Measurements from ENCODE around the gene ADRB2.
A peak's percentile ranks its signal among the peaks of the same experiment; 100 is the strongest.

Gene ADRB2

DNA sequence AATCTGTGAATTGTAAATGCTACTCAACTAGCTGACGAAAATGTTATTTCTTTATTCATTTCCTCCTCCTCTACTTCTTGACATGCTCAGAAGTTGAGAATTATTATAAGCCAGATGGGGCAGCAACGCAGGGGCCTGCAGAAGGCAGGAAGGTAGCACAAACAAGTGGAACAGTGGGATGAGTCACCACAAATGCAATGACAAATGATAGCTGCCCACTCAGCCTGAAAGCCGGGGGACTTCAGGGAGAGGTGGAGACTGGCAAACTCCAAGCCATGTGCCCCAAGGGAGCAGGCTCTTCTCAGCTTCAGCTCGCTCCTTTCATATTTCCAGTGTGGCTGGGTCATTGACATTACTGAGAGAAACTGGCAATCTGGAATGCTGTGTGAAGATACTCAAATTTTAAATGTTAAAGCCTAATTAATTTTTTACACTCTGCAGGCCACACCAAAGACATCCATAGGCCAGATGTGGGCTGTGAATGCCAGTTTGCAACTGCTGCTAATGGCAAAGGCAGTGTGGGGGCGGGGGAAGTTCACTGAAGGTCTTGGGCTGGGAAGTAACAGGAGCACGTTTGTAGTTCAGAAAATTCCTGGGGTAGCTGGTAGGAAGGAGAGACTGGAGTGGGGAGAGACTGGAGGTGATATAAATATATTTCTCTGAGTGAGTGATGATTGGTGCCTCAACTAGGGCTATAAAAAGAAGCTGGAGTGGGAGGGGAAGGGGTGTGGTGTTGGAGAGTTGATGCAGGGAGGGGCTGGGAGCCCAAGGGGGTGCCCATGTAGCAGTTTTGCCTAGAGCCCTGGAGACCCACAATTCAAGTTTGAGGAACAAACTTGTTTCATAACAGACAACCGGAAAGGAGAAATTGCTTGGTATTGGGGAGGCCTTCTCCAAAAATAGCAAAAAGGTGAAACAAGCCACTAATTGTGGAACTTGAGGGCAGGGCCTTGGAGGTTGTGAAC lies 20.8 kb upstream of the ADRB2 start:
- DNase-seq = peak; percentile 27

DNA sequence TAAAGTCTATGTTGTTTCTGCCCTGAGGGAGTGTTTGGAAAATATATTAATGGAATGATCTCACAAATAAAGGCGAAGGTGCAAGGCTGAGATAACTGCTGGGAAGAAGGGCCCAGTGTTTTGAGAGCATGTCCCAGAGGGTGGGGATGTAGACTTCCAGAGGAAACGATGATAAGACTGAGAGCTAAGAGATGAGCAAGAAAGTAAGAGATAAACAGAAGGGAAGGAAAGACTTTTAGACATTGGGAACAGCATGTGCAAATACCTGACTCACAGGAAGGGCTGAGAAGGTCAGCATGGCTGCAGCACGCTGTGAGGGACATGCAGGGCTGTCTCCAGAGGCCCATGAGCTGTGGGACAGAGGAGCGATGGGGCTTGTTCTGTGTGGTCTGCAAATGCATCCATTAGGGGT lies 19.9 kb upstream of the ADRB2 start:
- DNase-seq = no peak

DNA sequence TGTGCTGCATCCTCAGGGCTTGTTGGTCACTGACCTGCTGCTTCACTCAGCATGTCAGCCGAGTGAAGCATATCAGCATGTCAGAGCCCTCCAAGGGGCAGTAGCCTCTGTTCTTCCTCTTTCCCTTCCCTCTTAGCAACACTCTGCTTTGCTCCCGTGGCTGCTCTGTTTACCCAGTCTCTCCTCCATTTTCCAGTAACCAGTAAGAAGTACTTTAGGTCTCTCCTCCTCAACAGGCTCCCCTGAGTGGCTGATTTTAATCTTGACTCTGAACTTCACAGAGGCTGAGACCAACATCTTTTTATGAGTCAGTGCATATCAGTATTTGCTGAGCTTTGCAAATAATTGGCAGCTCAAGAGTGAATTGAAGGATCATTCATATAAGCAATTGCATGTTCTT lies 18.6 kb upstream of the ADRB2 start:
- DNase-seq = no peak

DNA sequence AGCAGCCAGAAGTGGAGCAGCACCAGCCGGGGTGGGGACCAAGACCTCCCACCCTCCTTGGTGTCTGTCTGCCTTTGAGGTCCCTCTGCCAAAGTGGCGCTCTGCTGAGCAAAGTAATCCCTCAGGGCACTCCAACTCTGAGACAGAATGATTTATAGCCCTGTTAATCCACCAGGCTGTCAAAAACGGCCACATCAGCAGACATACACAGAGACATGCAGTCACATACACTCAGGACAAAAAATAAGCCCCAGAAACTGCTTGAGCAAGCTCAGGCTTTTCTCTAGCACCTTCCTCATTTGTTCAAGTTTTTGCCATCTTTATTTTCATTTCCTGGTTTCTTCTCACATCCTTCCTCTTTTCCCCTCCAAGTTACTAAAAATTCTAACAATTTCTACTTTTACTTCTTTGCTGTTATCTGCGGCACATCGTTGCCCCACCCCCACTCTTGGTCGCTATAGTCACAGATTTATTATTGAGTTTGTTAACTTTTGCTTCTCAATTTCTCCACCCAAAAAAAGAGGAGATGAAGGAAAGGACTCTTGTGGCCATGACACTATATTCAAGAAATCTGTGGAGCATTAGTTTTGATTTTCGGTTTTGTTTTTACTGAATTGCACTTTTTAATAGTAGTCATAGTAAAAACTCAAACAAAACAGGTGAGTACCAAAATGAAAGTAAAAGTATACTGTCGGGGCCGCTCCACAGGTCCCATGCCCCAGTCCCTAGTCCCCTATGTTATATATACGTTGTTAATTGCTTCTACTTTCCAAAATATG lies 17.4 kb upstream of the ADRB2 start:
- no peak for DNase-seq

DNA sequence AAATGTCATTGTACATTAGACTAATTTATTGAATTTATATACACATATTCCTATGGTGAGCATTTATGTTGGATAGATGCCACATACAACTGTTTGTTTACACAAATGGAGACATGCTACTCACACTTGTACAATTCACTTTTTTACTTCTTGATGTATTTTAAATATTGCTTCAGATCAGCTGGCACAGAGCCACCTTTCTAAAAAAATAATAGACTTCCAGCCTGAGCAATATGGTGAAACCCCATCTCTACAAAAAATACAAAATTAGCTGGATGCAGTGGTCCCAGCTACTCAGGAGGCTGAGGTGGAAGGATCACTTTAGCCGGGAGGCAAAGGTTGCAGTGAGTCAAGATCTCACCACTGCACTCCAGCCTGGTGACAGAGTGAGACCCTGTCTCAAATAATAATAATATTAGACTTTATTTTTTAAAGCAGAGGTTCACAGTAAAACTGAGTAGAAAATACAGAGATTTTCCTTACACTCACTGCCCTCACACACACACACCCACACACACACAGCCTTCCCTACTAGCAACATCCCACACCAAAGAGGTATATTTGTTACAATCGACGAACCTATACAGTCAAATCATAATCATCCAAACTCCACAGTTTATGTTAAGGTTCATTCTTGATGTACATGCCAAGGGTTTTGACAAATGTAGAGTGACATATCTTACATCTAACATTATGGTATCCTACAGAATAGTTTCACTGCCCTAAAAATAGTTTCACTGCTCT lies 16.5 kb upstream of the ADRB2 start:
- no peak for DNase-seq

DNA sequence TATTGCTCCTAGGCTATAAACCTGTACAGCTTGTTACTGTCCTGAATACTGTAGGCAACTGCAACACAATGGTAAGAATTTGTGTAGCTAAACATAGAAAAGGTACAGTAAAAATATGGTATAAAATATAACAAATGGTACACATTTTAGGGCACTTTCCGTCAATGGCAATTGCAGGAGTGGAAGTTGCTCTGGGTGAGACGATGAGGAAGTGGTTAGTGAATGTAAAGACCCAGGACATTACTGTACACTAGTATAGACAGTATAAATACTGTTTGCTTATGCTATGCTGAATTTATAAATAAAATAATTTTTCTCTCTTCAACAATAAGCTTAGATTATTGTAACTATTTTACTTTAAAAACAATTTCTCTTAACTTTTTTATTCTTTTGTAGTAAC lies 15.6 kb upstream of the ADRB2 start:
- DNase-seq = no peak

DNA sequence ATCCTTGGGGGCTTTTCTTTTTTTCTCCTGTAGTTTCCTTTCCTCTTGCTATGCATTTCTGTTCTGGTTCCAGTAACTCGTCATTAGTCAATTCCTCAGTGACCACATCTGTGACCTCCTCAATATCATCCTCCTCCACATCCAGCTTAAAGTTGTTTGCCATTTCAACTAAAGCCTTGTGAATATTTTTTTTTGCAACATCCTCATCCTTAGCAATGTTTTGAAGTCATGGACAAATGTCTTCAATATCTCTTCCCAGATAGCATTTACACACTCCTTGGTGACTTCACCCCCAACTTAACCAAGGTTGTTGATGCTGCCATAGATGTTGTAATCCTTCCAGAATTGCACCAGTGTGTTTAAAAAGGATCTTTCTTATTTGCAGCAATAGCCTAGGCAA lies 14.7 kb upstream of the ADRB2 start:
- no peak for DNase-seq

DNA sequence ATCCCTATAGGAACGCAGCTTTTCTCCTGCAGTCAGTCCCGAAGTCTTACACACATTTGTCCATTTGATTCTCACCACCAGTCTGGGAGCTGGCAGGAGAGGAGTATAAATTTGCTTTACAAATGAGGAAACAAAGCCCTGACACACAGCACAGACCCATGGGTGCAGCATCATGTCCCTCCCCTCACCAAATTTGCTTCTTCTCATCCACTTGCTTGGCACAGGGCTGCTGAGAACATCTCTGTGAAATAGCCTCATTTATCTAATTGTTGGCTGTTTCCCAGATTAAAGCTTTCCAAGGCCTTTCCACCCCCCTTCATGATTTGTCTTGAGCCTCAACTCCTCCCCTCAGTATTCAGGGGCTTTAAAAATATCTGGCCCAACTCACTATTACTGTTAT lies 11.3 kb upstream of the ADRB2 start:
- DNase-seq = no peak

DNA sequence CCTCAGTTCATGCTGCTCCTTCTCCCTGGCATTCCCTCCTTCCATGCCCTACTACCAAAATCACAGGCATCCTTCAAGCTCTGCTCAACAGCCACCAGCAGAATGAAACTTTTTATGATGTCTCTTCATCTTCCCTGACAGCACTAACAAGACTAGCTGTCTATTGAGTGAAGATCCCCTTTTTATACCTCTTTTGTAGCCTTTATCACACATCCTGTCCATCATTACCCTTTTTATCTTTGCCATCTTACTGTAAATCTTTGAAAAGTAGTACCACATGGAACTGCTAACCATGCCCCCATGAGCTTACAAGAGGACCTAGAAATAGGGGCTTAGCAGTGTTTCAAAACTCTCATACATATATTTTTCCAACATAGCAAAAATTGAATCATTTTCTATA lies 10.8 kb upstream of the ADRB2 start:
- no peak for DNase-seq

DNA sequence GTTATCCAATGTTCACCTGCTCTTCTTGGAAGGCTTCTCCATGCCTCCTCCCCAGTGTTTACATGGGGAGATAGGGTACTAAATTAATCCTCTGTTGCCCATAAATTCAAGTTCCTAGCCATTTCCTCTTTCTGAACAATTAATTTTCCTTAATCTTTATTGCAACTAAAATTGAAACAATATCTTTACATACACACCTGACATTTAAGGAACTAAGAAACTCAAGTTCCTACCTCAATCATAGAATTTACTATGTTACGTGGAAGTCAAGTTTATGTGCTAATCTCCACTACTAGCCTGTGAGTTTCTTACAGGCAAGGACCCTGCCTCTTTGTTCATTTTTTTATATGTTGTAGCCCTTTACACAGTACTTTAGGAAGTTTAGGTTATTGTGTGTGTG lies 10.1 kb upstream of the ADRB2 start:
- no peak for DNase-seq

DNA sequence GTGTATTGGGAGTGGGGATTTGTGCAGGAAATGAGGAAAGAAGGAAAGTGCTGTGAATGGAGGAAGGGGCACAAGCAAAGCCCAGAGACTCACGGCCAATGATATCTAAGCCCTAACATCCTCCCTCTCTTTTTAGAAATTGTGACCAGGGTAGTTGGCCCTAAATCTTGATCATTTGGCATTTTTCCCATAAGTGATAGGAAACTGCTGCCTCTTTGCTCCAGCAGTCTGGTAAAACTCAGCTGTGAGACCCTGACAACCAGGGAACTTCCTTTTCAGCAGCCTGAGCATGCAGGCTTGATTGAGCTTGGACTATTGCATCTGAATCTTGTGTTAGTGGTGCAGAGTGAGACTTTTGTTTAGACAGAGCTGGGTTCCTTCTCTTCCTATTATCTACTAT lies 9.6 kb upstream of the ADRB2 start:
- no peak for DNase-seq

DNA sequence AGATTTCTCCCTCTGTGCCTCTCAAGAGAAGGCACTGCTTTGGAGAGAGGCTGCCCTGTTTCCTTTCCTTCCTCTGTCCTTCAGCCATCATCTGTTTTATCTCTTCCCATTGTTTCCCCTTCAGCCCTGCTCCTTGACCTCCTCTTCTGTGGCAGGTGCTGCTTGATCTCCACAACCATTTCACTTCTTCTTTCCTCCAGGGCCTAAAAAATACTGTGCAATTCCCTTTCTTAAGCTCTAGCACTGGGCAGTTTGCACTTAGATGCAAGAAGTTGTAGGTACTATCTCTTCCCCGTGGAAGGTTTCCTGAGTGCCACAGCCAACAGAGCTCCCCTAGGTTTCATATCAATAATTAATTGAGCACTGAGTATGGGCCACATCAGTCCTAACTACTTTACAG lies 8.8 kb upstream of the ADRB2 start:
- DNase-seq = no peak

DNA sequence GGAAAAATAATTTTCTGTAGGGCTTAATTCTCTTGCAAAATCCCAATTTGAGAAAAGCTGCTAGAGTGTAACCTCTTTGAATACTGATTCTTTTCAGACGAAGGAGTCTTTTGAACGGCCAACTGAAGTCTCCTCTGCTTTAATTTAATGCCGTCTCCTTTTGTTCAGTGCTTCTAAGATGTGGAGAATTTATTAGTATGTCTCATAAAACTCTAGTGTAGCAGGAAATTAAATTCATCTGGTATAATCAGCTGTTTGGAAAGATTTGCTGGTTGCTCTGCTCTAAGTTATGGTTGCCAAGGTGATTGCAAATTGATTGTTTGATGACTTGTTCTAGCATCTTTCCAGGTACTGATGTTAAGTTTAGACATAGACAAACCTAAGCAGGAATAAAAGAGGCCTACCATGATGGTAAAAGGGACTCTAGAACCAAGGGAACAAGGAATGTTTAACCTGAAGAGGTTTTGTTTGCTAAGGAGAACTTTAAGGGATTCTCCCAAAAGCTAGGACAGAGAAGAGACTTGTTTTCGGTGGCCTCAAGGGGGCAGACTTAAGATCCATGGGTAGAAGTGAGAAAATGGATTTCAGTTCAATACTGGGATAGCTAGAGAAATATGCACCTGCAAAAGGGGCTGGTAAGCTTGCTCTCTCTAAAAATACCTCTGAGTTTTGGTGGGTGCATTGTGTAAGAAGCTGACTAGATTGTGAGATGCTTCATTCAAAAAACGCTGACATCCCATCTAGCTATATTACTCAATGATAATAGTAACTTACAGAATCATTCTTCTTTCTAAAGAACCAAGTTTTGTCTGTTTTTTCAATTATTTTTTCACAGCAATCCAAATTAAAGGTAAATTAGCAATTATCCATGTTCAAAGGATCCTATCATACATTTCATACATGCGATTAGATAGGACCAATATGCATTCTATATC lies 5.7 kb upstream of the ADRB2 start:
- DNase-seq = no peak

DNA sequence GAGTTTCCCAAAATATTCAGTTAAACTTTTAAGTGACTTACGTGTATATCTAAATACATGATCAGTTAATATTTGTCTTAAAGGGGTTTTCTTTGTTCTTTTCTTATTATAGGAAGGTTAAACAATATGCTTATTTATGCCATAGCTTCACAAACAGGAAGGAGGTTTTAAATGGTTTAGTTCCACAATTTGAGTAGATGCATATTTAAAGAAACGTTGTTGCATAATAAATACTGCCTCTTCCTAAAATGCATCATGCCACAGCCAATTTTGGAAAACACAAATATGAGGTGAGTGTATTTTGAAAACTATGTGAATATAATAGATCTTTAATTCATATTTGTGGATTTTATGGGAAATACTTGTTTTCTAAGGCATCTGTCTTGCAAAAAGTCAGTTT lies 2.5 kb upstream of the ADRB2 start:
- DNase-seq = no peak

DNA sequence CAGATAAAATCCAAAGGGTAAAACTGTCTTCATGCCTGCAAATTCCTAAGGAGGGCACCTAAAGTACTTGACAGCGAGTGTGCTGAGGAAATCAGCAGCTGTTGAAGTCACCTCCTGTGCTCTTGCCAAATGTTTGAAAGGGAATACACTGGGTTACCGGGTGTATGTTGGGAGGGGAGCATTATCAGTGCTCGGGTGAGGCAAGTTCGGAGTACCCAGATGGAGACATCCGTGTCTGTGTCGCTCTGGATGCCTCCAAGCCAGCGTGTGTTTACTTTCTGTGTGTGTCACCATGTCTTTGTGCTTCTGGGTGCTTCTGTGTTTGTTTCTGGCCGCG lies 727 bp upstream of the ADRB2 start:
- no peak for DNase-seq

DNA sequence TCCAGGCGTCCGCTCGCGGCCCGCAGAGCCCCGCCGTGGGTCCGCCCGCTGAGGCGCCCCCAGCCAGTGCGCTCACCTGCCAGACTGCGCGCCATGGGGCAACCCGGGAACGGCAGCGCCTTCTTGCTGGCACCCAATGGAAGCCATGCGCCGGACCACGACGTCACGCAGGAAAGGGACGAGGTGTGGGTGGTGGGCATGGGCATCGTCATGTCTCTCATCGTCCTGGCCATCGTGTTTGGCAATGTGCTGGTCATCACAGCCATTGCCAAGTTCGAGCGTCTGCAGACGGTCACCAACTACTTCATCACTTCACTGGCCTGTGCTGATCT lies 294 bp downstream of the ADRB2 start:
- DNase-seq = no peak

DNA sequence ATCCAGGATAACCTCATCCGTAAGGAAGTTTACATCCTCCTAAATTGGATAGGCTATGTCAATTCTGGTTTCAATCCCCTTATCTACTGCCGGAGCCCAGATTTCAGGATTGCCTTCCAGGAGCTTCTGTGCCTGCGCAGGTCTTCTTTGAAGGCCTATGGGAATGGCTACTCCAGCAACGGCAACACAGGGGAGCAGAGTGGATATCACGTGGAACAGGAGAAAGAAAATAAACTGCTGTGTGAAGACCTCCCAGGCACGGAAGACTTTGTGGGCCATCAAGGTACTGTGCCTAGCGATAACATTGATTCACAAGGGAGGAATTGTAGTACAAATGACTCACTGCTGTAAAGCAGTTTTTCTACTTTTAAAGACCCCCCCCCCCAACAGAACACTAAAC lies 1.3 kb downstream of the ADRB2 start:
- DNase-seq = no peak

DNA sequence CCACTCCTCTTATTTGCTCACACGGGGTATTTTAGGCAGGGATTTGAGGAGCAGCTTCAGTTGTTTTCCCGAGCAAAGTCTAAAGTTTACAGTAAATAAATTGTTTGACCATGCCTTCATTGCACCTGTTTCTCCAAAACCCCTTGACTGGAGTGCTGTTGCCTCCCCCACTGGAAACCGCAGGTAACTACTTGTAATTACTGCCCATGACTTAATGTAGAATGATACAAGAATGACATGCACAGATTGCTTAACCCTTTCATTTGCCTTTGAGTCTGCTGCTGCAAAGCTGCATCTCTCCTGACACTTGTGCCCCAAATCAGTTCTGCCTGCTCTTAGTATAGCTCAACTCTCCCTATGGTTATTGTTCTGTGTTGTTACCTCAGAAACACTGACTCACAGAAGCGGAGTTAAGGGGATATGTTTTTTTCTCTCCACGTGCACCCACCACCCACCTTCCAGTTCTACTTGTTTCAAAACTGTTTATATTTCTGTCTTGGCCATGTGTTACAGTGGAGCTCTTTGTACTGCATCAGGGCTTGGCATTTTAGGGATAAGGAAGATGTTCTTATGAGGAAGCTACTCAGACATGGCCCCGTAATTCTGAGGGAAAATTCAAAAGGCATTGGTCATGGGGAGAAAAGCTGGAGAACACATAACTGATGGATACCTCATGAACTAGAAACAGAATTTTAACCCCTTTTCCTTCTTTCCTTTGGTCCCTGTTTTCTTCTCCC lies 2.3 kb downstream of the ADRB2 start:
- DNase-seq = no peak

DNA sequence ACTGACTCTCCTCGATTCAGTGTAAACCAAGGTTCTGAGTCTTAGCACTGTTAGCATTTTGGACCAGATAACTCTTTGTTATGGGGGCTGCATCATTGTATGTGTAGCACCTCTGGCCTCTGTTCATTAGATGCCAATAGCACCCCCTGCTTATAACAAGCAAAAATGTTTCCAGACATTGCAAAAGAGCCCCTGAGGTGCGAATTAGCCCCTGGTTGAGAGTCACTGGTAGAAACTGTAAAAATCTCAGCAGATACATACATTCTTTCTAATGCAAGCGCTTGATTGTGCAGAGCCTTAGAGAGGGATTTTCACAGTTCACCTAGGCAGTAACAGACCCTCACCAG lies 2.8 kb downstream of the ADRB2 start:
- no peak for DNase-seq

DNA sequence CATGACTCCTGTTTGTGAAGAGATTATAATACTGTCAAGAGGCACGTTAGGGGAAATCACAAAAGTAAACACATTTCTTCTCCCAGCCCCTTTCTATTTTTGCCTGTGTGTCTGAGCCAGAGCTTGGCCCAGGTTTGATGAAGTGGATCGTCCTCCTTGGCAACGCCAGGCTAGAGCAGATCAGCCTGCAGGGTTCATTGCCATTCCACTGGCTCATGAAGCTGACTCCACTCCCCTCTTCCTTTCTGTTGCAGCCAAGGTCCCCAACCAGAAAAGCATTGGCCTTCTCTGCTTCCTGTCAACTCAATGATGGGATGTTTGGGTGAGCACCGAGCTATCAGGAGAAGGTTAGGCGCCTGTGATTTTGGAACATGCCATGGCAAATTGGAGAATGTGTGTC lies 3.3 kb downstream of the ADRB2 start:
- no peak for DNase-seq

DNA sequence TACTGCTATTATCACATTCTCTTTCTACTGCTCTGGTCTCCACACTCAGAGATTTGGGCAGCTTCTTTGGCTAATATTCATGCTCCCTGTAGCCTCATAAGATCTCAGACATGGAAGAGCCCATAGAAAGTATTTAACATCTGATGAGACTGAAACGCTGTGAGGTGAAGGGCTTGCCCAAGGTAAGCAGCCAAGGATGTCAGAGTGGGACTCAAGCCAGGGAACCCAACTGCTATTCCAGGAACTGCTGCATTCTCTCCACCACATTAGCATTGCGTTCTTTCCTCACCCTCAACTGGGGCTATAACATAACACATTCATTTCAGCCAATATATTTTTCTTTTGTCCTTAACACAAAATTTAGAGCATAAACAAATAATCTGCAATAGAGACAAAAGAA lies 3.8 kb downstream of the ADRB2 start:
- DNase-seq = no peak
